ENCODE data around the gene CXCR4.

- TF ChIP-seq SP1 (IDR thresholded peaks at IDR 0.05) (no peak), FOXK2 (IDR thresholded peaks at IDR 0.05) (no peak), L3MBTL2 (conservative IDR thresholded peaks at IDR 0.05) (no peak), ZNF384 (IDR thresholded peaks at IDR 0.05) (no peak)
These were observed 21.7 kb upstream of the CXCR4 start for GRCh38 chr2:136139631-136140030.

All from HEK293T (cell line).